NCI-H82 treated with DMSO at 0.1 percent for 48 hours (cell line): ENCODE measurements around the gene GAGE12J.
"Not testable (repeated sequence)": the region's sequence is repeated elsewhere in the genome, so short reads cannot be mapped to it uniquely, and the experiment has no call there.

ENCODE experiments used
- DNase-seq: peaks from one replicate; lab custom pipeline; 2025; ENCODE audit not compliant: unreplicated experiment; lab: John Stamatoyannopoulos, UW

GAGE12J gene

GRCh38 chrX:49309401-49309981, 12.3 kb upstream of the GAGE12J start:
- DNase-seq = no peak

- DNase-seq = no peak
Measured at GRCh38 chrX:49310371-49310770, 11.5 kb upstream of the GAGE12J start.

GRCh38 chrX:49312176-49312575, 9.7 kb upstream of the GAGE12J start:
- no peak for DNase-seq

GRCh38 chrX:49316085-49316484, 5.8 kb upstream of the GAGE12J start:
- DNase-seq = no peak

- not testable (repeated sequence) for DNase-seq
Measured at GRCh38 chrX:49322266-49322665, 429 bp downstream of the GAGE12J start.

- DNase-seq = not testable (repeated sequence)
Measured at GRCh38 chrX:49323735-49324134, 1.9 kb downstream of the GAGE12J start.

- not testable (repeated sequence) for DNase-seq
Measured at GRCh38 chrX:49330421-49330820, 8.6 kb downstream of the GAGE12J start.

- not testable (repeated sequence) for DNase-seq
Measured at GRCh38 chrX:49331282-49331681, 9.4 kb downstream of the GAGE12J start, which contains the start of gene GAGE13. TSS of gene GAGE13 (plus strand) at chrX:49331582. CDS start at chrX:49332738, 1,156 bp downstream.

- not testable (repeated sequence) for DNase-seq
Measured at GRCh38 chrX:49331841-49332240, 10.0 kb downstream of the GAGE12J start.

- DNase-seq = not testable (repeated sequence)
Measured at GRCh38 chrX:49341449-49341848, 19.6 kb downstream of the GAGE12J start.

- DNase-seq = not testable (repeated sequence)
Measured at GRCh38 chrX:49344496-49345175, 22.8 kb downstream of the GAGE12J start.

GRCh38 chrX:49345402-49345801, 23.6 kb downstream of the GAGE12J start:
- DNase-seq = not testable (repeated sequence)

GRCh38 chrX:49346150-49346549, 24.3 kb downstream of the GAGE12J start:
- DNase-seq = not testable (repeated sequence)
